NCI-H526 (cell line): ENCODE measurements around the gene NAT16.
"Not testable (repeated sequence)": the region's sequence is repeated elsewhere in the genome, so short reads cannot be mapped to it uniquely, and the experiment has no call there.

ENCODE experiments used
- DNase-seq, 2 experiments: peaks; one replicate each; lab custom pipeline; 2025; lab: John Stamatoyannopoulos, UW

The NAT16 gene

GRCh38 chr7:101126651-101127459 is 53.2 kb downstream of the NAT16 start, which contains the start of gene SERPINE1:
Gene SERPINE1 (plus strand): TSS chr7:101127104. CDS start chr7:101128394, 1,290 bp downstream.
- DNase-seq = peak in 1 of 2 experiments; percentile 44

- DNase-seq = no peak
These were observed 54.0 kb downstream of the NAT16 start for GRCh38 chr7:101125989-101126650.

GRCh38 chr7:101124376-101125056 is 55.6 kb downstream of the NAT16 start:
- DNase-seq = no peak

- no peak for DNase-seq
These were observed 56.4 kb downstream of the NAT16 start for GRCh38 chr7:101123703-101124068.

- DNase-seq = no peak
These were observed 57.0 kb downstream of the NAT16 start for GRCh38 chr7:101122933-101123702.

- DNase-seq = no peak
These were observed 57.8 kb downstream of the NAT16 start for GRCh38 chr7:101121991-101122932.

- DNase-seq = not testable (repeated sequence)
These were observed 58.5 kb downstream of the NAT16 start for GRCh38 chr7:101121631-101121990.
